SK-N-SH (cell line): ENCODE results near the gene IDH1. TPM values are rescaled to one million over a fixed set of nuclear protein-coding genes. Genes with fewer than 3 reads are reported as not detected.

Source experiments
- CTCF ChIA-PET: fragments of 300-600, 350-600 bp; formaldehyde crosslinking; extraction: SDS; loops from one replicate; lab custom pipeline; 2021; lab: Yijun Ruan, JAX
- POLR2A ChIA-PET: fragments of 350-600 bp; sonication (Branson Sonifier 250); formaldehyde crosslinking; extraction: SDS; loops from one replicate; lab custom pipeline; 2020; ENCODE audit warnings: antibody characterized with exemption, inconsistent platforms; lab: Yijun Ruan, JAX
- DNase-seq: peaks from one replicate; pipeline ENCODE4 v3.0.0; 2012
- H2AFZ ChIP-seq: fragments of 200-600 bp; sonication (generic); 2 replicates; pipeline ENCODE4 v1.8.1; 2016; ENCODE audit warnings: antibody characterized with exemption, mild to moderate bottlenecking, low read depth
- H3F3A ChIP-seq: fragments of 200-600 bp; sonication (generic); replicated peaks from 2 replicates; pipeline ENCODE3; 2016; ENCODE audit warnings: antibody characterized with exemption, mild to moderate bottlenecking; ENCODE audit not compliant: insufficient read depth
- H3K27ac ChIP-seq, 2 experiments: fragments of 200-500 bp in 1 of 2; fragments of 200-600 bp in 1 of 2; sonication (Bioruptor generic) in 1 of 2; sonication (generic), shearing (Covaris generic) in 1 of 2; 2 replicates each; pipeline versions ENCODE4 v1.5.1 to v1.6.1; 2014 to 2016; ENCODE audit warnings: low read depth in 2 of 2, inconsistent platforms in 1 of 2, low read length in 1 of 2, mild to moderate bottlenecking in 1 of 2, mixed read lengths in 1 of 2
- H3K27me3 ChIP-seq: fragments of 200-600 bp; sonication (generic), shearing (Covaris generic); 2 replicates; pipeline ENCODE4 v1.6.1; 2016; ENCODE audit warnings: mixed run types; ENCODE audit not compliant: insufficient read depth
- H3K36me3 ChIP-seq, 2 experiments: fragments of 200-500 bp in 1 of 2; fragments of 200-600 bp in 1 of 2; sonication (Bioruptor generic) in 1 of 2; sonication (generic) in 1 of 2; replicated peaks in 1 of 2; 2 replicates each; pipeline versions ENCODE3 to v1.5.1; 2014 to 2016; ENCODE audit warnings: low read length in 1 of 2, mild to moderate bottlenecking in 1 of 2; ENCODE audit not compliant: insufficient read depth in 2 of 2, control insufficient read depth in 1 of 2
- H3K4me1 ChIP-seq, 2 experiments: fragments of 200-500 bp in 1 of 2; fragments of 200-600 bp in 1 of 2; sonication (Bioruptor generic) in 1 of 2; sonication (generic), shearing (Covaris generic) in 1 of 2; 2 replicates each; pipeline versions ENCODE4 v1.5.1 to v1.6.1; 2014 to 2016; ENCODE audit warnings: low read depth in 1 of 2, low read length in 1 of 2, mixed run types in 1 of 2; ENCODE audit not compliant: insufficient read depth in 2 of 2, control insufficient read depth in 1 of 2
- H3K4me2 ChIP-seq: fragments of 200-600 bp; sonication (generic), shearing (Covaris generic); 2 replicates; pipeline ENCODE4 v1.6.1; 2017; ENCODE audit warnings: mixed run types
- H3K4me3 ChIP-seq, 2 experiments: fragments of 200-500 bp in 1 of 2; fragments of 200-600 bp in 1 of 2; sonication (Bioruptor generic) in 1 of 2; sonication (generic), shearing (Covaris generic) in 1 of 2; 2 replicates each; pipeline versions ENCODE4 v1.5.1 to v1.8.1; 2014 to 2016; ENCODE audit warnings: low read depth in 2 of 2, inconsistent platforms in 1 of 2, low read length in 1 of 2, mild to moderate bottlenecking in 1 of 2, mixed read lengths in 1 of 2, moderate library complexity in 1 of 2
- H3K79me2 ChIP-seq: fragments of 200-600 bp; sonication (generic); 2 replicates; pipeline ENCODE4 v1.8.1; 2017; ENCODE audit warnings: mild to moderate bottlenecking; ENCODE audit not compliant: insufficient read depth
- H3K9ac ChIP-seq: fragments of 200-600 bp; sonication (generic); 2 replicates; pipeline ENCODE4 v1.6.1; 2017; ENCODE audit warnings: mixed run types
- H3K9me2 ChIP-seq: fragments of 200-600 bp; sonication (generic); 2 replicates; pipeline ENCODE4 v1.6.1; 2017; ENCODE audit warnings: mixed run types
- H3K9me3 ChIP-seq: fragments of 200-600 bp; sonication (generic); 2 replicates; pipeline ENCODE4 v1.6.1; 2017; ENCODE audit warnings: mixed run types, mild to moderate bottlenecking, moderate library complexity
- H4K20me1 ChIP-seq: fragments of 200-600 bp; sonication (generic); 2 replicates; pipeline ENCODE4 v1.6.1; 2017; ENCODE audit warnings: mild to moderate bottlenecking, mixed run types; ENCODE audit not compliant: insufficient read depth
- CHD2 ChIP-seq: fragments of 150-350 bp; IDR thresholded peaks from 2 replicates; pipeline ENCODE4 v1.6.1; 2018; ENCODE audit warnings: low read length; ENCODE audit not compliant: partially characterized antibody
- EP300 ChIP-seq, 2 experiments: IDR thresholded peaks; 2 replicates each; pipeline versions ENCODE4 v1.4.0 to v1.6.1; 2012; ENCODE audit warnings: borderline replicate concordance in 1 of 2, low read depth in 1 of 2, low read length in 1 of 2
- EZH2phosphoT487 ChIP-seq: fragments of 200-600 bp; sonication (generic); IDR thresholded peaks from 2 replicates; pipeline ENCODE4 v1.6.1; 2017; ENCODE audit warnings: low read depth, mixed run types, mild to moderate bottlenecking, antibody characterized with exemption, moderate library complexity, borderline replicate concordance
- FOXJ3 ChIP-seq: sonication (generic); formaldehyde crosslinking; IDR thresholded peaks from 2 replicates; pipeline ENCODE4 v1.5.1; 2020; ENCODE audit warnings: mild to moderate bottlenecking, missing genetic modification reagents
- FOXM1 ChIP-seq: IDR thresholded peaks from 2 replicates; pipeline ENCODE4 v1.4.0; 2012; ENCODE audit warnings: low read depth, mild to moderate bottlenecking
- GABPA ChIP-seq: IDR thresholded peaks from 2 replicates; pipeline ENCODE4 v1.4.0; 2012; ENCODE audit warnings: low read depth, mild to moderate bottlenecking
- NRF1 ChIP-seq: IDR thresholded peaks from 2 replicates; pipeline ENCODE4 v1.6.1; 2012; ENCODE audit warnings: low read depth, mild to moderate bottlenecking, low read length
- POLR2AphosphoS5 ChIP-seq: IDR thresholded peaks from 2 replicates; pipeline ENCODE4 v1.6.1; 2012; ENCODE audit warnings: low read depth, low read length
- SMC3 ChIP-seq: IDR thresholded peaks from 2 replicates; pipeline ENCODE4 v1.6.1; 2012; ENCODE audit warnings: low read depth, low read length, improper control_type of control experiment
- TAF1 ChIP-seq: IDR thresholded peaks from 2 replicates; pipeline ENCODE4 v1.6.1; 2012; ENCODE audit warnings: low read depth, mild to moderate bottlenecking, low read length, moderate library complexity, borderline replicate concordance
- USF1 ChIP-seq: IDR thresholded peaks from 2 replicates; pipeline ENCODE4 v1.4.0; 2012; ENCODE audit warnings: low read depth, borderline replicate concordance
- YY1 ChIP-seq: IDR thresholded peaks from 2 replicates; pipeline ENCODE4 v1.4.0; 2012; ENCODE audit warnings: low read depth, mild to moderate bottlenecking
- WGBS: methylation state at CpG from one replicate; pipeline ENCODE4 v1.1.6; 2017; ENCODE audit warnings: low lambda C conversion rate; 5-methylcytosine and 5-hydroxymethylcytosine counted together
- polyA plus RNA-seq, 3 experiments: library from polyadenylated mRNA; depleted of rRNA; stranded (reverse); fragments of >200 nt; gene quantifications; 2 replicates each; pipeline ENCODE4 v1.2.3, GENCODE V29; 2012
- TF ChIP-seq, protein P1 (sequence below): IDR thresholded peaks from 2 replicates; pipeline ENCODE4; 2012
- TF ChIP-seq, protein P2 (sequence below): fragments of 150-350 bp; IDR thresholded peaks from 2 replicates; pipeline ENCODE4 v1.6.1; 2016; ENCODE audit warnings: mild to moderate bottlenecking, low read depth, low read length

IDH1 gene
- polyA plus RNA-seq, 1 of the 3 experiments (the other 2 are of a cell fraction) = 43.4 TPM

- TF ChIP-seq POLR2AphosphoS5 = no peak
- no peak for TF ChIP-seq SMC3
- TF ChIP-seq, protein P1, sequence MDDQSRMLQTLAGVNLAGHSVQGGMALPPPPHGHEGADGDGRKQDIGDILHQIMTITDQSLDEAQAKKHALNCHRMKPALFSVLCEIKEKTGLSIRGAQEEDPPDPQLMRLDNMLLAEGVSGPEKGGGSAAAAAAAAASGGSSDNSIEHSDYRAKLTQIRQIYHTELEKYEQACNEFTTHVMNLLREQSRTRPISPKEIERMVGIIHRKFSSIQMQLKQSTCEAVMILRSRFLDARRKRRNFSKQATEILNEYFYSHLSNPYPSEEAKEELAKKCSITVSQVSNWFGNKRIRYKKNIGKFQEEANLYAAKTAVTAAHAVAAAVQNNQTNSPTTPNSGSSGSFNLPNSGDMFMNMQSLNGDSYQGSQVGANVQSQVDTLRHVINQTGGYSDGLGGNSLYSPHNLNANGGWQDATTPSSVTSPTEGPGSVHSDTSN = no peak
- TF ChIP-seq EZH2phosphoT487 = no peak
- no peak for TF ChIP-seq FOXJ3 (CRISPR knock-in tag)
- no peak for TF ChIP-seq GABPA
- no peak for TF ChIP-seq CHD2
- TF ChIP-seq FOXM1 = no peak
- TF ChIP-seq, protein P2, sequence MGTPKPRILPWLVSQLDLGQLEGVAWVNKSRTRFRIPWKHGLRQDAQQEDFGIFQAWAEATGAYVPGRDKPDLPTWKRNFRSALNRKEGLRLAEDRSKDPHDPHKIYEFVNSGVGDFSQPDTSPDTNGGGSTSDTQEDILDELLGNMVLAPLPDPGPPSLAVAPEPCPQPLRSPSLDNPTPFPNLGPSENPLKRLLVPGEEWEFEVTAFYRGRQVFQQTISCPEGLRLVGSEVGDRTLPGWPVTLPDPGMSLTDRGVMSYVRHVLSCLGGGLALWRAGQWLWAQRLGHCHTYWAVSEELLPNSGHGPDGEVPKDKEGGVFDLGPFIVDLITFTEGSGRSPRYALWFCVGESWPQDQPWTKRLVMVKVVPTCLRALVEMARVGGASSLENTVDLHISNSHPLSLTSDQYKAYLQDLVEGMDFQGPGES = no peak
- TF ChIP-seq EP300 (IDR thresholded peaks at IDR 0.05; ENCODE audit: borderline replicate concordance in 1 of 2, low read depth in 1 of 2, low read length in 1 of 2) = no peak
Measured at GRCh38 chr2:208252716-208253492, 2.0 kb downstream of the IDH1 start (continued).

- POLR2A ChIA-PET = no interaction called here
- no peaks in the 10 kb centered on the region for H3K9me2 ChIP-seq
- no peak overlapping the region for H3K4me2 ChIP-seq
- TF ChIP-seq TAF1 = no peak
- TF ChIP-seq EZH2phosphoT487 = no peak
- TF ChIP-seq YY1 = no peak
- no peak for TF ChIP-seq USF1
- no peak for TF ChIP-seq NRF1
- no peak for TF ChIP-seq POLR2AphosphoS5
- no peak for TF ChIP-seq GABPA
- no peaks in the 10 kb centered on the region for H3K9me3 ChIP-seq
- peaks cover 0 to 8% of the 10 kb centered on the region in 2 experiments; a peak in 3 of 4 replicates for H3K4me1 ChIP-seq
- H3K4me3 ChIP-seq = no peak overlapping the region
- no peaks in the 10 kb centered on the region for H3K27me3 ChIP-seq
- WGBS = 94% methylated on average over 4 of the region's 4 CpGs
- no peak overlapping the region for H2AFZ ChIP-seq
- peaks cover 48 to 63% of the 10 kb centered on the region in 2 experiments for H3K36me3 ChIP-seq
- CTCF ChIA-PET = interaction anchor here (0.9 to 6.5 kb wide), 4 partner anchors 20 to 500 kb away, joined by 3 to 87 read pairs (median 42); no protein-coding TSS in a partner anchor
- no peak overlapping the region for H3K27ac ChIP-seq
- peaks cover 7% of the 10 kb centered on the region for H3F3A ChIP-seq
- H4K20me1 ChIP-seq = no peaks in the 10 kb centered on the region
- no peak overlapping the region for H3K9ac ChIP-seq
- H3K79me2 ChIP-seq = peaks cover 10% of the 10 kb centered on the region; the same call in 1 of the 2 replicates
- DNase-seq = no peak
Measured at GRCh38 chr2:208251098-208251497, 3.8 kb downstream of the IDH1 start.
